Stomach (tissue), 9 donors: Measurements from ENCODE around the gene ACSM3. TPM values are rescaled to one million over a fixed set of nuclear protein-coding genes. Genes with fewer than 3 reads are reported as not detected.

ENCODE experiments used
- DNase-seq, 2 donors: peaks; one replicate each; pipeline versions ENCODE4 v3.0.0 to v3.0.0-alpha.2; 2013 to 2019
- H3K27ac ChIP-seq, 5 donors: fragments of 200-600 bp in 4 of 5; sonication (generic) in 4 of 5; one replicate each; pipeline ENCODE4 v1.5.1; 2013 to 2019; ENCODE audit warnings: mild to moderate bottlenecking in 1 of 5, moderate library complexity in 1 of 5
- H3K27me3 ChIP-seq, 3 donors: fragments of 200-600 bp; sonication (generic); one replicate each; pipeline ENCODE4 v1.5.1; 2017 to 2019; ENCODE audit warnings: mixed run types in 1 of 3
- H3K36me3 ChIP-seq, 4 donors: fragments of 200-600 bp; sonication (generic); 1 replicate in 3 of 4; 2 replicates in 1 of 4; pipeline ENCODE4 v1.5.1; 2016 to 2019
- H3K4me1 ChIP-seq, 4 donors: fragments of 200-600 bp; sonication (generic); one replicate each; pipeline ENCODE4 v1.5.1; 2016 to 2019
- H3K4me3 ChIP-seq, 4 donors: fragments of 200-600 bp; sonication (generic) in 3 of 4; one replicate each; pipeline ENCODE4 v1.5.1; 2016 to 2019; ENCODE audit warnings: mild to moderate bottlenecking in 1 of 4
- H3K9me3 ChIP-seq, 4 donors: fragments of 200-600 bp; sonication (generic); one replicate each; pipeline ENCODE4 v1.5.1; 2016 to 2019
- CTCF ChIP-seq, 7 experiments: fragments of 450-650 bp in 4 of 7; fragments of 200-600 bp in 3 of 7; sonication (generic) in 3 of 7; IDR thresholded peaks; one replicate each; pipeline ENCODE4 v1.5.1; 2016 to 2019; ENCODE audit warnings: antibody characterized with exemption in 7 of 7, control low read depth in 2 of 7, mild to moderate bottlenecking in 1 of 7
- EP300 ChIP-seq: sonication (generic); formaldehyde crosslinking; IDR thresholded peaks from one replicate; pipeline ENCODE4 v1.6.1; 2017; ENCODE audit warnings: antibody characterized with exemption
- POLR2A ChIP-seq, 4 donors: fragments of 450-650 bp; IDR thresholded peaks; one replicate each; pipeline ENCODE4 v1.6.1; 2016; ENCODE audit warnings: antibody characterized with exemption in 4 of 4, control low read depth in 2 of 4, mild to moderate bottlenecking in 1 of 4, moderate library complexity in 1 of 4
- POLR2AphosphoS5 ChIP-seq, 3 donors: sonication (generic); formaldehyde crosslinking; IDR thresholded peaks; one replicate each; pipeline ENCODE4 v1.6.1; 2016; ENCODE audit warnings: antibody characterized with exemption in 3 of 3
- WGBS, 5 donors: extraction: QIAGEN DNeasy Blood & Tissue Kit in 3 of 5; methylation state at CpG; one replicate each; pipeline versions ENCODE4 v1.1.5 to v1.1.7; 2013 to 2018; 5-methylcytosine and 5-hydroxymethylcytosine counted together
- intact Hi-C: fragments of 100-400 bp; cut with DNase I; formaldehyde crosslinking; loops from one replicate; pipeline ENCODE4 v1.15.1; 2023; ENCODE audit warnings: low total_unique reads
- polyA plus RNA-seq, 3 donors: library from polyadenylated mRNA; stranded (reverse); fragments of 200-250 nt; gene quantifications; one replicate each; pipeline ENCODE4 v1.2.3, GENCODE V29; 2013
- total RNA-seq, 5 donors: library from RNA; depleted of rRNA; stranded (reverse); fragments of >200 nt; gene quantifications; one replicate each; pipeline versions ENCODE4 v1.1.0 to v1.2.3, GENCODE V29; 2014 to 2016
- donor health status: healthy with polysubstance abuse.
- donor health status: Bipolar disorder and iron deficiency.
- donor health status: healthy.

ACSM3 gene
- total and polyA plus RNA-seq, 8 donors, result 5.8 to 114 (median 47.6) TPM

GRCh38 chr16:20727181-20727580 is 36.6 kb upstream of the ACSM3 start:
- H3K27me3 ChIP-seq, result no peaks in the 10 kb centered on the region
- peaks cover 0 to 6% (median 2%) of the 10 kb centered on the region in 4 donors for H3K36me3 ChIP-seq
- no peak overlapping the region for H3K27ac ChIP-seq
- 81 to 90% (median 89%) methylated on average over 3 of the region's 3 CpGs for WGBS, 5 donors
- H3K9me3 ChIP-seq, result no peaks in the 10 kb centered on the region
- TF ChIP-seq CTCF (IDR thresholded peaks at IDR 0.05) (no peak), POLR2A (IDR thresholded peaks at IDR 0.05) (no peak), POLR2AphosphoS5 (IDR thresholded peaks at IDR 0.05) (no peak), EP300 (no peak)
- intact Hi-C loops, result no loop called here
- DNase-seq, result no peak
- H3K4me1 ChIP-seq, result no peaks in the 10 kb centered on the region
- no peak overlapping the region for H3K4me3 ChIP-seq

DNA sequence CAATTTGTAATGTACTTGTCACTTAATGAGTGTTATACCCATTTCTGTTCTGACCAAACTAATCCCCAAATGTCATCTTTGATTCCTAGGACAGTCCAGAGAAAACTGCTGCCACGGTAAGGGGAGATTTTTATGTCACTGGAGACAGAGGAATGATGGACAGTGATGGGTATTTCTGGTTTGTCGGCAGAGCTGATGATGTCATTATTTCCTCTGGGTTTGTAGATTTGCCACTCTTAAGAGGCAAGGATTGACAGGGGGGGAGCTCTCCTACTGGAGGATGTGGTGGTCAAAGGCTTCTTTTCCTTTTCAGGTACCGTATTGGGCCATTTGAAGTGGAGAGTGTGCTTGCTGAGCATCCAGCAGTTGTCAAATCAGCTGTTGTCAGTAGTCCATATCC is 34.7 kb upstream of the ACSM3 start:
- Histone ChIP-seq H3K9me3 (no peaks in the 10 kb centered on the region), H3K27ac (no peak overlapping the region), H3K4me3 (no peak overlapping the region), H3K36me3 (peaks cover 0 to 12% (median 4%) of the 10 kb centered on the region in 4 donors), H3K4me1 (peaks cover 0 to 1% (median 0%) of the 10 kb centered on the region in 4 donors), H3K27me3 (no peaks in the 10 kb centered on the region)
- no peak for DNase-seq
- 74 to 91% (median 80%) methylated on average over 3 of the region's 3 CpGs for WGBS, 5 donors
- intact Hi-C loops, result no loop called here
- TF ChIP-seq POLR2AphosphoS5 (IDR thresholded peaks at IDR 0.05), result no peak
- no peak for TF ChIP-seq CTCF (IDR thresholded peaks at IDR 0.05)
- no peak for TF ChIP-seq EP300
- no peak for TF ChIP-seq POLR2A (IDR thresholded peaks at IDR 0.05)

- Histone ChIP-seq H3K4me1 (peaks cover 0 to 37% (median 13%) of the 10 kb centered on the region in 4 donors), H3K4me3 (no peak overlapping the region), H3K27ac (peak overlapping the region in 2 of 5 donors; percentile 7 to 13), H3K9me3 (no peaks in the 10 kb centered on the region), H3K36me3 (peaks cover 19 to 60% (median 53%) of the 10 kb centered on the region in 4 donors), H3K27me3 (no peaks in the 10 kb centered on the region)
- WGBS, 5 donors, result 53 to 74% (median 69%) methylated on average over 3 of the region's 3 CpGs
- TF ChIP-seq POLR2AphosphoS5 (IDR thresholded peaks at IDR 0.05), result no peak
- intact Hi-C loops, result no loop called here
- DNase-seq, result no peak
Observed at GRCh38 chr16:20734056-20734455, 29.8 kb upstream of the ACSM3 start.

DNA sequence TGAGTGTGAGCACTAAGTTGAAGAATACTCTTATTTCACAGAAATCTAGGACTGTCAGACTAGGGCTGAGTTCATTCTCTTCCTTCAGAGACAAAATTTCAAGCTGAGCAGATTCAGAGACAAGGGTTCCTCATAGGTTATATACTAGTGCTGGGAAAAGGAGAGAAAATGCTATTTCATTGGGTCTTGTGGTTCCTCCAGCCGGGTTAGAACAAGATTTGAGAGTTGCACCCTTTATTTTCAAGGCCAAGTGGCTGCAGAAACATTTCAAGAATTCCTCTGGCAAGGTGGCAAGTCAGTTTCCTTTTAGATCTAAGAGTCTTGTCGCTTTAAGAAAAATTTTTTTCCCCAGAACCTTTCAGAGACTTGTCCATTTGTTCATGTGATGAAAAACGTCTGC is 29.0 kb upstream of the ACSM3 start:
- 57 to 67% (median 60%) methylated on average over 3 of the region's 3 CpGs for WGBS, 5 donors
- no peak for DNase-seq
- Histone ChIP-seq H3K4me3 (no peak overlapping the region), H3K27ac (peak overlapping the region in 2 of 5 donors; percentile 7 to 13), H3K27me3 (no peaks in the 10 kb centered on the region), H3K4me1 (peaks cover 6 to 44% (median 21%) of the 10 kb centered on the region in 4 donors), H3K9me3 (no peaks in the 10 kb centered on the region), H3K36me3 (peaks cover 19 to 60% (median 53%) of the 10 kb centered on the region in 4 donors)
- no peak for TF ChIP-seq EP300
- no peak for TF ChIP-seq POLR2A (IDR thresholded peaks at IDR 0.05)
- TF ChIP-seq CTCF (IDR thresholded peaks at IDR 0.05), result no peak
- no peak for TF ChIP-seq POLR2AphosphoS5 (IDR thresholded peaks at IDR 0.05)
- intact Hi-C loops, result loop anchor here (5.0 kb wide), 1 partner anchor 58 kb away; no protein-coding TSS in a partner anchor

- TF ChIP-seq EP300 (no peak), POLR2AphosphoS5 (IDR thresholded peaks at IDR 0.05) (no peak), CTCF (IDR thresholded peaks at IDR 0.05) (no peak), POLR2A (IDR thresholded peaks at IDR 0.05) (no peak)
- intact Hi-C loops, result loop anchor here (5.0 kb wide), 1 partner anchor 57 kb away; no protein-coding TSS in a partner anchor
- 62 to 88% (median 71%) methylated on average over 1 of the region's 1 CpG for WGBS, 5 donors
Observed at GRCh38 chr16:20735490-20735889, 28.3 kb upstream of the ACSM3 start.

More at GRCh38 chr16:20735490-20735889, 28.3 kb upstream of the ACSM3 start:
- no peaks in the 10 kb centered on the region for H3K9me3 ChIP-seq
- no peaks in the 10 kb centered on the region for H3K27me3 ChIP-seq
- DNase-seq, result no peak
- peaks cover 14 to 51% (median 28%) of the 10 kb centered on the region in 4 donors for H3K4me1 ChIP-seq
- no peak overlapping the region for H3K4me3 ChIP-seq
- no peak overlapping the region for H3K27ac ChIP-seq
- peaks cover 19 to 60% (median 53%) of the 10 kb centered on the region in 4 donors for H3K36me3 ChIP-seq
